Stomach smooth muscle (tissue), 2 donors: ENCODE measurements around the gene ALDH1L1.

Source experiments
- H3K27ac ChIP-seq: one replicate; pipeline ENCODE4 v1.7.0; 2013; ENCODE audit warnings: mild to moderate bottlenecking, low read length, inconsistent platforms
- H3K27me3 ChIP-seq, 2 donors: one replicate each; pipeline ENCODE4 v1.7.0; 2013; ENCODE audit warnings: low read length in 2 of 2; ENCODE audit not compliant: insufficient read depth in 2 of 2, control insufficient read depth in 1 of 2
- H3K36me3 ChIP-seq, 2 donors: one replicate each; pipeline ENCODE4 v1.7.0; 2013; ENCODE audit warnings: low read length in 2 of 2; ENCODE audit not compliant: control insufficient read depth in 2 of 2, insufficient read depth in 2 of 2
- H3K4me1 ChIP-seq: one replicate; pipeline ENCODE4 v1.7.0; 2013; ENCODE audit warnings: low read length; ENCODE audit not compliant: control insufficient read depth, insufficient read depth
- H3K4me3 ChIP-seq, 2 donors: one replicate each; pipeline ENCODE4 v1.7.0; 2013; ENCODE audit warnings: low read length in 2 of 2
- H3K9ac ChIP-seq, 2 donors: one replicate each; pipeline ENCODE4 v1.7.0; 2013; ENCODE audit warnings: low read length in 2 of 2, mild to moderate bottlenecking in 1 of 2
- H3K9me3 ChIP-seq, 2 donors: one replicate each; pipeline ENCODE4 v1.7.0; 2013; ENCODE audit warnings: low read length in 2 of 2; ENCODE audit not compliant: control insufficient read depth in 2 of 2
- donor health status: healthy.
- donor health status: Pancreatic carcinoma.

The ALDH1L1 gene

DNA sequence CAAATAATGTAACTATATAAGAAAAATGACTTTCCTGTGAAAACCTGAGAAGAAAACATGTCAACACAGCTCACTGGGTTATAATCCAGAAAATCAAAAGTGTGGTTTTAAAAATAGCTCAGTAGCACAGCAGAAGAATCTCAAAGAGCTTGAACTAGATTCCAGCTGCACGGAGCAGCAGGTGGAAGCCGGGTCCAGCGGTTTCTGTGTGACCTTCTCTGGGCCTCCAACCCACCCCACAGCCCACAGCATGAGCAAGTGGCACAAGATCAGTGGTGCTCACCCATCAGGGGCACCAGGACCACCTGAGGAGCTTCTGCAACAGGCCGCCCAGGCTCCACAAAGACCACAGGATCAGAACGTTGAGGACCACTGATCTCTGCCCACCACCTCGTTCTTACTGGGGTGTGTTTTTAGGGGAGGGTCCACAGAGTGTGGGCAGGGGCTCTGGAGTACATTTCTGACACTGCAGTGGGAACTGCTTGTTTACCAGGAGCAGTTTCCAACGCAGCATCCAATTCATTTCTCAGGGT lies 119.7 kb downstream of the ALDH1L1 start:
- no peaks in the 10 kb centered on the region for H3K9me3 ChIP-seq
- H3K27me3 ChIP-seq, result no peaks in the 10 kb centered on the region
- H3K27ac ChIP-seq, result no peak overlapping the region
- H3K9ac ChIP-seq, result no peak overlapping the region
- H3K4me1 ChIP-seq, result no peaks in the 10 kb centered on the region
- H3K4me3 ChIP-seq, result no peak overlapping the region
- peaks cover 2 to 8% of the 10 kb centered on the region in 2 donors for H3K36me3 ChIP-seq

DNA sequence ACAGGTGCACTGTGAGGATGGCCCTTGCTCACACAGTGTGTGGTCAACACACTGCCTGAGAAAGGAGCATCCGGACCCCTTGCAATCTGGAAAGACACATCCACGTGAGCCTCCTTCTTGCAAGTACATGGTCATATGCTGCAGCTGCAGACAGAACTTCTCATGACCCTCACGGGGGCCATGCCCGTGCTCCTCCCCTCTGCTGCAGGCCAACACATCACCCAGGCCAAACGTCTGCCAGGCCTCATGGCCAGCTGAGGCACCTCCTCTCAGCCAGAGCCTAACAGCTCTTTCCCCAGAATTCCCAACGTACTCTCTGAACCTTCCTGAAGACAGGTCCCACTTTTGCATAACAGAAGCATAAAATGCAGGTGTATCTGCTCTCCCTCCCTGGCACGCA lies 121.7 kb downstream of the ALDH1L1 start:
- H3K9ac ChIP-seq, result no peak overlapping the region
- peaks cover 0 to 5% of the 10 kb centered on the region in 2 donors for H3K36me3 ChIP-seq
- H3K9me3 ChIP-seq, result no peaks in the 10 kb centered on the region
- H3K27me3 ChIP-seq, result no peaks in the 10 kb centered on the region
- no peak overlapping the region for H3K27ac ChIP-seq
- no peak overlapping the region for H3K4me3 ChIP-seq
- no peaks in the 10 kb centered on the region for H3K4me1 ChIP-seq

- Histone ChIP-seq H3K27me3 (no peaks in the 10 kb centered on the region), H3K9ac (no peak overlapping the region), H3K9me3 (no peaks in the 10 kb centered on the region), H3K4me3 (no peak overlapping the region), H3K36me3 (peaks cover 0 to 5% of the 10 kb centered on the region in 2 donors), H3K27ac (no peak overlapping the region), H3K4me1 (no peaks in the 10 kb centered on the region)
Observed at GRCh38 chr3:126057936-126058335, 122.5 kb downstream of the ALDH1L1 start.

GRCh38 chr3:126057501-126057819 lies 122.9 kb downstream of the ALDH1L1 start:
- Histone ChIP-seq H3K9me3 (no peaks in the 10 kb centered on the region), H3K9ac (no peak overlapping the region), H3K36me3 (peaks cover 0 to 8% of the 10 kb centered on the region in 2 donors), H3K4me1 (no peaks in the 10 kb centered on the region), H3K27me3 (no peaks in the 10 kb centered on the region), H3K27ac (no peak overlapping the region), H3K4me3 (no peak overlapping the region)

DNA sequence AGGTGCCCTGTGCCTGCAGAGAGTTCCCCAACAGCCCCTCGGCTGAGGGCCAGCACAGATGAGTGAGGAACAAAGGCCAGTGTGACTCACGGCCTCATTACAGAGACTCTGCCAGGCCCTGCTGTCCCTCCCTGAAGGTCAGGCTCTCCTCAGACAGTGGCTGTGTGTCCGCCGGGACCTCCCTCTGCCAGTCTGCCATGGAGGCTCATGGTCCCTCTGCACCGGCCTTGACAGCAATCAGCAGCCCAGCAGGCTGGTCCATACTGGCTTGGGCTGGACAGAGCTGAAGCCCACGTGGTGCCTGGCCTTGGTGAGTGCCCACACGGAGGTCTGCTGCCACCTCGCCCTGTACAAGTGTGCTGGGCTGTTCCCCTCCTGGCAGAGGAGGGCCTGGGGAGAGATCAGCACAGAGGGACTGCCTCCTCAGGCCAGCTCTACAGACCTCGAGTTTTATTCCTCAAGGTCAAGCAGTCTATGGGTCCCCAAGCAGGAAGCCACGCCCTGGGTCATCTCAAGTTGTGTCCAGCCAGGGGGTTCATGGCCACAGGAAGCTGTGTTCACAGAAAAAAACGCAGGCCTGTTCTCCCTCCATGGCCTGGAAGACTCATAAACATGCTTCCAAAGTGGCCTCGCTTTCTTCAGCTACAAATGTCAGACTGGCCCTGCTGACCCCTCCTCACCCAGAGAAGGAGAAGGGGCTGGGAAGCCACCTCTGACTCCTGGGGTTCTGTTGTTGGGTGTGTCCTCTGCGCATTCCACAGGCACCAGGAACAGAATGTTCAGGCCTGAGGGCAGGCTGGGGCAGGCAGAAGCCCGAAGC lies 123.5 kb downstream of the ALDH1L1 start:
- H3K9me3 ChIP-seq, result no peaks in the 10 kb centered on the region
- H3K4me3 ChIP-seq, result no peak overlapping the region
- no peaks in the 10 kb centered on the region for H3K4me1 ChIP-seq
- H3K27me3 ChIP-seq, result no peaks in the 10 kb centered on the region
- H3K9ac ChIP-seq, result no peak overlapping the region
- no peak overlapping the region for H3K27ac ChIP-seq
- peaks cover 0 to 8% of the 10 kb centered on the region in 2 donors for H3K36me3 ChIP-seq

DNA sequence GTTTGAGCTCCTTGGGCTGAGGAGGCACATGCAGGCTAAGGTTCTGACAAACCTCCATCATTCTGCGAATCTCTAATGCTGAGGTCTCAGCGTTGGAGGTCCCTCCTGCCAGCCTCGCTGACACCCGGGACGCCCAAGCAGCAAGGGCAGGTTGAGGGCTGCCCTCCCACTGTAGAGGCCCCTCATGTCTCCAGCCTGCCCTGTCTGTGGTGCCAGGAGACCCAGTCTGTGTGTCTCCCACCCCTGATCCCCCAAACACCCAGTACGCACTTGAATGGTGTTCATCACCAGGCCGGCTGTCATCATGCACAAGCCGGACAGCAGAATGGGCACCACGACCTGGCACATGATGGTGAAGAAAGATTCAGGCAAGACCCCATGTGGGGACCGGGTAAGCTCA lies 124.3 kb downstream of the ALDH1L1 start:
- Histone ChIP-seq H3K36me3 (peaks cover 0 to 8% of the 10 kb centered on the region in 2 donors), H3K27ac (no peak overlapping the region), H3K4me3 (no peak overlapping the region)

GRCh38 chr3:126054870-126055269 lies 125.5 kb downstream of the ALDH1L1 start:
- Histone ChIP-seq H3K9ac (no peak overlapping the region), H3K27me3 (no peaks in the 10 kb centered on the region), H3K36me3 (peaks cover 5 to 13% of the 10 kb centered on the region in 2 donors), H3K9me3 (no peaks in the 10 kb centered on the region), H3K27ac (no peak overlapping the region), H3K4me1 (no peaks in the 10 kb centered on the region), H3K4me3 (no peak overlapping the region)

More for the DNA sequence above, 124.3 kb downstream of the ALDH1L1 start:
- H3K9me3 ChIP-seq, result no peaks in the 10 kb centered on the region
- no peaks in the 10 kb centered on the region for H3K27me3 ChIP-seq
- H3K9ac ChIP-seq, result no peak overlapping the region
- no peaks in the 10 kb centered on the region for H3K4me1 ChIP-seq

- no peaks in the 10 kb centered on the region for H3K4me1 ChIP-seq
- no peak overlapping the region for H3K9ac ChIP-seq
- no peaks in the 10 kb centered on the region for H3K27me3 ChIP-seq
- H3K36me3 ChIP-seq, result peaks cover 5 to 13% of the 10 kb centered on the region in 2 donors
- no peak overlapping the region for H3K27ac ChIP-seq
- H3K9me3 ChIP-seq, result no peaks in the 10 kb centered on the region
- no peak overlapping the region for H3K4me3 ChIP-seq
Observed at GRCh38 chr3:126053949-126054569, 126.3 kb downstream of the ALDH1L1 start.
